H9 (cell line): ENCODE measurements around the gene IL17RE. TPM values are rescaled to one million over a fixed set of nuclear protein-coding genes. Genes with fewer than 3 reads are reported as not detected.
A peak's percentile ranks its signal among the peaks of the same experiment; 100 is the strongest.

Experiments used
- DNase-seq: peaks from one replicate; pipeline ENCODE4 v3.0.0-alpha.2; 2017
- H2AFZ ChIP-seq: one replicate; pipeline ENCODE4 v1.6.1; 2013; ENCODE audit warnings: mild to moderate bottlenecking, low read length, control low read depth, moderate library complexity
- H2AK5ac ChIP-seq: 2 replicates; pipeline ENCODE4 v1.6.1; 2013; ENCODE audit warnings: low read length, control low read depth, mixed read lengths; ENCODE audit not compliant: insufficient read length
- H2BK120ac ChIP-seq: one replicate; pipeline ENCODE4 v1.6.1; 2013; ENCODE audit warnings: low read depth, mild to moderate bottlenecking, low read length, control low read depth, inconsistent platforms; ENCODE audit not compliant: poor library complexity, severe bottlenecking
- H2BK12ac ChIP-seq: 2 replicates; pipeline ENCODE4 v1.6.1; 2013; ENCODE audit warnings: low read length, control low read depth, mixed read lengths, low read depth; ENCODE audit not compliant: insufficient read length
- H2BK15ac ChIP-seq: 2 replicates; pipeline ENCODE4 v1.6.1; 2013; ENCODE audit warnings: low read depth, low read length, control low read depth
- H2BK20ac ChIP-seq: one replicate; pipeline ENCODE4 v1.6.1; 2013; ENCODE audit warnings: low read depth, mild to moderate bottlenecking, low read length, control low read depth, inconsistent platforms; ENCODE audit not compliant: poor library complexity, severe bottlenecking
- H2BK5ac ChIP-seq: 2 replicates; pipeline ENCODE4 v1.6.1; 2013; ENCODE audit warnings: low read length, control low read depth, mixed read lengths; ENCODE audit not compliant: insufficient read length
- H3K14ac ChIP-seq: 2 replicates; pipeline ENCODE4 v1.6.1; 2013; ENCODE audit warnings: low read length, control low read depth; ENCODE audit not compliant: insufficient read depth
- H3K18ac ChIP-seq: 2 replicates; pipeline ENCODE4 v1.6.1; 2013; ENCODE audit warnings: low read depth, mild to moderate bottlenecking, mixed read lengths, low read length, control low read depth; ENCODE audit not compliant: insufficient read length
- H3K23ac ChIP-seq: 2 replicates; pipeline ENCODE4 v1.6.1; 2013; ENCODE audit warnings: low read length, control low read depth, mixed read lengths, low read depth; ENCODE audit not compliant: insufficient read length
- H3K23me2 ChIP-seq: 2 replicates; pipeline ENCODE4 v1.6.1; 2013; ENCODE audit warnings: low read depth, mild to moderate bottlenecking, mixed read lengths, low read length, control low read depth; ENCODE audit not compliant: insufficient read length, poor library complexity, severe bottlenecking
- H3K27ac ChIP-seq: 2 replicates; pipeline ENCODE4 v1.5.1; 2013; ENCODE audit warnings: low read length, control low read depth, mixed read lengths, low read depth; ENCODE audit not compliant: insufficient read length
- H3K27me3 ChIP-seq: 2 replicates; pipeline ENCODE4 v1.6.1; 2013; ENCODE audit warnings: low read length, control low read depth, inconsistent platforms; ENCODE audit not compliant: insufficient read depth
- H3K4ac ChIP-seq: 2 replicates; pipeline ENCODE4 v1.6.1; 2013; ENCODE audit warnings: low read depth, mild to moderate bottlenecking, control low read depth, inconsistent platforms, low read length, moderate library complexity
- H3K4me1 ChIP-seq: 2 replicates; pipeline ENCODE4 v1.6.1; 2013; ENCODE audit warnings: low read length, control low read depth, inconsistent platforms; ENCODE audit not compliant: insufficient read depth
- H3K4me2 ChIP-seq: 2 replicates; pipeline ENCODE4 v1.6.1; 2013; ENCODE audit warnings: low read length, control low read depth, mixed read lengths; ENCODE audit not compliant: insufficient read length, insufficient read depth
- H3K56ac ChIP-seq: 2 replicates; pipeline ENCODE4 v1.6.1; 2013; ENCODE audit warnings: low read depth, mild to moderate bottlenecking, mixed read lengths, low read length, control low read depth; ENCODE audit not compliant: insufficient read length
- H3K79me1 ChIP-seq: 2 replicates; pipeline ENCODE4 v1.6.1; 2013; ENCODE audit warnings: low read depth, mild to moderate bottlenecking, moderate library complexity, low read length, control low read depth, inconsistent platforms; ENCODE audit not compliant: insufficient read depth, poor library complexity, severe bottlenecking
- H3K79me2 ChIP-seq: 2 replicates; pipeline ENCODE4 v1.6.1; 2013; ENCODE audit warnings: low read length, control low read depth, inconsistent platforms; ENCODE audit not compliant: insufficient read depth
- H3K9ac ChIP-seq: 2 replicates; pipeline ENCODE4 v1.6.1; 2013; ENCODE audit warnings: low read length, control low read depth, mixed read lengths; ENCODE audit not compliant: insufficient read length; ENCODE audit errors: extremely low read depth
- H3K9me3 ChIP-seq: one replicate; pipeline ENCODE4 v1.6.1; 2013; ENCODE audit warnings: low read depth, low read length, inconsistent platforms; ENCODE audit not compliant: control insufficient read depth
- H3T11ph ChIP-seq: one replicate; pipeline ENCODE4 v1.6.1; 2013; ENCODE audit warnings: mild to moderate bottlenecking, low read length, control low read depth, inconsistent platforms
- H4K20me1 ChIP-seq: one replicate; pipeline ENCODE4 v1.6.1; 2013; ENCODE audit not compliant: control insufficient read depth, insufficient read length, insufficient read depth
- H4K5ac ChIP-seq: 2 replicates; pipeline ENCODE4 v1.6.1; 2013; ENCODE audit warnings: low read depth, mild to moderate bottlenecking, mixed read lengths, low read length, control low read depth; ENCODE audit not compliant: insufficient read length
- H4K8ac ChIP-seq: replicated peaks from 2 replicates; pipeline ENCODE4 v1.6.1; 2013; ENCODE audit warnings: low read length, control low read depth, mixed read lengths, low read depth; ENCODE audit not compliant: insufficient read length
- H4K91ac ChIP-seq: 2 replicates; pipeline ENCODE4 v1.6.1; 2013; ENCODE audit warnings: low read depth, mild to moderate bottlenecking, moderate library complexity, mixed read lengths, low read length, control low read depth; ENCODE audit not compliant: insufficient read length
- H3K27ac Mint-ChIP-seq, 3 experiments: 2 replicates in 2 of 3; 3 replicates in 1 of 3; pipeline ENCODE4 v1.8.0; 2020 to 2021; ENCODE audit warnings: mixed read lengths in 3 of 3, mild to moderate bottlenecking in 1 of 3, moderate library complexity in 1 of 3
- H3K27me3 Mint-ChIP-seq: 2 replicates; pipeline ENCODE4 v1.8.0; 2021; ENCODE audit warnings: low read depth, mild to moderate bottlenecking, moderate library complexity, mixed read lengths
- H3K36me3 Mint-ChIP-seq, 3 experiments: 2 replicates in 2 of 3; 3 replicates in 1 of 3; pipeline ENCODE4 v1.8.0; 2020 to 2021; ENCODE audit warnings: low read depth in 3 of 3, mixed read lengths in 3 of 3; ENCODE audit not compliant: insufficient read depth in 1 of 3
- H3K4me1 Mint-ChIP-seq, 2 experiments: 2 replicates each; pipeline ENCODE4 v1.8.0; 2020; ENCODE audit warnings: mixed read lengths in 2 of 2
- H3K4me3 Mint-ChIP-seq, 2 experiments: 2 replicates in 1 of 2; 3 replicates in 1 of 2; pipeline ENCODE4 v1.8.0; 2020 to 2021; ENCODE audit warnings: mild to moderate bottlenecking in 2 of 2, mixed read lengths in 2 of 2, moderate library complexity in 1 of 2
- H3K9me3 Mint-ChIP-seq, 2 experiments: 2 replicates in 1 of 2; 3 replicates in 1 of 2; pipeline ENCODE4 v1.8.0; 2020; ENCODE audit warnings: mild to moderate bottlenecking in 2 of 2, mixed read lengths in 2 of 2, moderate library complexity in 1 of 2
- WGBS: extraction: QIAGEN DNeasy Blood & Tissue Kit; methylation state at CpG from one replicate; pipeline ENCODE4 v1.1.7; 2013; ENCODE audit warnings: missing lambda C conversion rate, low lambda C conversion rate, mixed read lengths; ENCODE audit not compliant: insufficient read length; ENCODE audit errors: extremely low coverage; 5-methylcytosine and 5-hydroxymethylcytosine counted together
- total RNA-seq: library from RNA; stranded (reverse); gene quantifications from 2 replicates; pipeline ENCODE4 v1.2.1, GENCODE V29; 2021
- TF ChIP-seq, protein P1 (sequence below): fragments of 200-600 bp; sonication (generic); conservative IDR thresholded peaks from 3 replicates; pipeline ENCODE4 v1.8.0; 2021; ENCODE audit warnings: antibody characterized with exemption, mild to moderate bottlenecking

The IL17RE gene
- total RNA-seq, 1 experiment from 2014 or later, result 2.1 TPM

DNA sequence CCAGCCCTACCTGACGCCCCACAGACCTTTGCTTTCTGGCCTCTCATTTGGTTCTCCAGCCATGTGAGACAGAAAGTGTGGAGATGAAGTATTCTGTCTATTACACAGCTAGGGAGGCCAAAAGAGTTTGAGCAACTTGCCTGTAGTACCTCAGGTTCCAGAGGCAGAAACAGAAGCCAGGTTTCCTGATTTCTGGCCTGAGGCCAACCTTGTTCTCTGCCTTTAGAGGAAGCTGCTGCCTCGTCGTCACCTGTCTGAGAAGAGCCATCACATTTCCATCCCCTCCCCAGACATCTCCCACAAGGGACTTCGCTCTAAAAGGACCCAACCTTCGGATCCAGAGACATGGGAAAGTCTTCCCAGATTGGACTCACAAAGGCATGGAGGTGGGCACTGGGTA is 3.8 kb downstream of the IL17RE start:
- Histone ChIP-seq H4K20me1 (no peaks in the 10 kb centered on the region), H4K8ac (no peak overlapping the region), H3K27me3 (no peaks in the 10 kb centered on the region), H3K4me1 (no peaks in the 10 kb centered on the region; the same call in 1 of the 2 replicates), H3K14ac (no peak overlapping the region), H3K4ac (no peak overlapping the region), H3K23me2 (no peaks in the 10 kb centered on the region), H2BK12ac (no peak overlapping the region), H2BK20ac (no peak overlapping the region), H3K23ac (no peak overlapping the region), H3K18ac (no peak overlapping the region), H3K4me2 (no peak overlapping the region), H4K5ac (no peak overlapping the region), H3K27ac (no peak overlapping the region), H2BK5ac (no peak overlapping the region), H2AFZ (no peak overlapping the region), H3T11ph (no peak overlapping the region), H3K79me1 (no peaks in the 10 kb centered on the region), H2AK5ac (no peak overlapping the region), H3K9ac (no peak overlapping the region), H3K9me3 (no peaks in the 10 kb centered on the region), H2BK120ac (no peak overlapping the region), H3K56ac (no peak overlapping the region), H4K91ac (no peak overlapping the region), H3K79me2 (no peaks in the 10 kb centered on the region), H2BK15ac (no peak overlapping the region)
- no peak for DNase-seq
- Mint-ChIP-seq H3K36me3 (no peaks in the 10 kb centered on the region), H3K27ac (peak overlapping the region in 1 of 3 experiments; percentile 30; a peak in 1 of 7 replicates), H3K9me3 (no peaks in the 10 kb centered on the region; a peak in 1 of 5 replicates), H3K4me1 (peaks cover 15 to 17% of the 10 kb centered on the region in 2 experiments), H3K4me3 (no peak overlapping the region), H3K27me3 (no peaks in the 10 kb centered on the region; the same call in 1 of the 2 replicates)
- no CpG with 5 or more reads among the region's 5 CpGs for WGBS
- TF ChIP-seq, protein P1, sequence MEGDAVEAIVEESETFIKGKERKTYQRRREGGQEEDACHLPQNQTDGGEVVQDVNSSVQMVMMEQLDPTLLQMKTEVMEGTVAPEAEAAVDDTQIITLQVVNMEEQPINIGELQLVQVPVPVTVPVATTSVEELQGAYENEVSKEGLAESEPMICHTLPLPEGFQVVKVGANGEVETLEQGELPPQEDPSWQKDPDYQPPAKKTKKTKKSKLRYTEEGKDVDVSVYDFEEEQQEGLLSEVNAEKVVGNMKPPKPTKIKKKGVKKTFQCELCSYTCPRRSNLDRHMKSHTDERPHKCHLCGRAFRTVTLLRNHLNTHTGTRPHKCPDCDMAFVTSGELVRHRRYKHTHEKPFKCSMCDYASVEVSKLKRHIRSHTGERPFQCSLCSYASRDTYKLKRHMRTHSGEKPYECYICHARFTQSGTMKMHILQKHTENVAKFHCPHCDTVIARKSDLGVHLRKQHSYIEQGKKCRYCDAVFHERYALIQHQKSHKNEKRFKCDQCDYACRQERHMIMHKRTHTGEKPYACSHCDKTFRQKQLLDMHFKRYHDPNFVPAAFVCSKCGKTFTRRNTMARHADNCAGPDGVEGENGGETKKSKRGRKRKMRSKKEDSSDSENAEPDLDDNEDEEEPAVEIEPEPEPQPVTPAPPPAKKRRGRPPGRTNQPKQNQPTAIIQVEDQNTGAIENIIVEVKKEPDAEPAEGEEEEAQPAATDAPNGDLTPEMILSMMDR, result no peak
